GM20431 (cell line): ENCODE measurements around the gene DYNLL2.
"Not testable (repeated sequence)": the region's sequence is repeated elsewhere in the genome, so short reads cannot be mapped to it uniquely, and the experiment has no call there.

Source experiments
- in situ Hi-C: fragments of 300-500 bp; cut with MseI, MboI; formaldehyde crosslinking; loops from one replicate; pipeline ENCODE4 v1.15.0; 2020; ENCODE audit warnings: low sequenced_read_pairs; ENCODE audit not compliant: unreplicated experiment

Gene DYNLL2

GRCh38 chr17:58082870-58083490 lies at the start of gene DYNLL2:
Gene DYNLL2, plus strand, starts transcription at chr17:58083419. Its CDS starts 3,672 bp downstream, at chr17:58087091.
- in situ Hi-C loops = no loop called here

GRCh38 chr17:58039975-58040374 lies 43.2 kb upstream of the DYNLL2 start:
- in situ Hi-C loops = no loop called here

GRCh38 chr17:58040386-58040785 lies 42.8 kb upstream of the DYNLL2 start:
- in situ Hi-C loops = no loop called here

- in situ Hi-C loops = no loop called here
Measured at GRCh38 chr17:58041161-58041560, 42.1 kb upstream of the DYNLL2 start.

- in situ Hi-C loops = no loop called here
Measured at GRCh38 chr17:58043221-58044181, 39.7 kb upstream of the DYNLL2 start.

GRCh38 chr17:58044256-58044655 lies 39.0 kb upstream of the DYNLL2 start:
- in situ Hi-C loops = not testable (repeated sequence)

- in situ Hi-C loops = no loop called here
Measured at GRCh38 chr17:58046239-58047094, 36.8 kb upstream of the DYNLL2 start.

GRCh38 chr17:58047376-58048150 lies 35.7 kb upstream of the DYNLL2 start:
- in situ Hi-C loops = no loop called here

GRCh38 chr17:58049533-58049932 lies 33.7 kb upstream of the DYNLL2 start:
- in situ Hi-C loops = no loop called here

- in situ Hi-C loops = no loop called here
Measured at GRCh38 chr17:58050966-58051365, 32.3 kb upstream of the DYNLL2 start.

GRCh38 chr17:58051468-58051867 lies 31.8 kb upstream of the DYNLL2 start:
- in situ Hi-C loops = no loop called here

- in situ Hi-C loops = no loop called here
Measured at GRCh38 chr17:58052407-58052806, 30.8 kb upstream of the DYNLL2 start.

GRCh38 chr17:58052945-58053715 lies 30.1 kb upstream of the DYNLL2 start:
- in situ Hi-C loops = no loop called here

GRCh38 chr17:58054641-58055040 lies 28.6 kb upstream of the DYNLL2 start:
- in situ Hi-C loops = no loop called here

GRCh38 chr17:58056476-58056875 lies 26.7 kb upstream of the DYNLL2 start:
- in situ Hi-C loops = no loop called here

- in situ Hi-C loops = no loop called here
Measured at GRCh38 chr17:58059141-58059540, 24.1 kb upstream of the DYNLL2 start.

GRCh38 chr17:58060596-58061191 lies 22.5 kb upstream of the DYNLL2 start:
- in situ Hi-C loops = no loop called here

- in situ Hi-C loops = no loop called here
Measured at GRCh38 chr17:58061672-58062071, 21.5 kb upstream of the DYNLL2 start.

- in situ Hi-C loops = no loop called here
Measured at GRCh38 chr17:58065238-58065637, 18.0 kb upstream of the DYNLL2 start.
